Neural progenitor cell (in vitro differentiated cells): ENCODE results near the gene SRRM4. TPM values are rescaled to one million over a fixed set of nuclear protein-coding genes. Genes with fewer than 3 reads are reported as not detected.

Source experiments
- DNase-seq: peaks from one replicate; pipeline ENCODE4 v3.0.0-alpha.2; 2016; ENCODE audit warnings: low spot score
- H2AFZ ChIP-seq: fragments of 200-600 bp; sonication (generic); replicated peaks from 2 replicates; pipeline ENCODE4 v1.6.1; 2016; ENCODE audit warnings: antibody characterized with exemption
- H3F3A ChIP-seq: fragments of 200-600 bp; sonication (generic); 2 replicates; pipeline ENCODE4 v1.6.1; 2016; ENCODE audit warnings: antibody characterized with exemption, low read depth
- H3K27ac ChIP-seq: fragments of 200-600 bp; sonication (generic); 2 replicates; pipeline ENCODE4 v1.5.1; 2016; ENCODE audit warnings: mild to moderate bottlenecking
- H3K27me3 ChIP-seq: fragments of 200-600 bp; sonication (generic); 2 replicates; pipeline ENCODE4 v1.6.1; 2016; ENCODE audit warnings: mild to moderate bottlenecking, moderate library complexity
- H3K36me3 ChIP-seq: fragments of 200-600 bp; sonication (generic); 2 replicates; pipeline ENCODE4 v1.5.1; 2016
- H3K4me1 ChIP-seq: fragments of 200-600 bp; sonication (generic); 2 replicates; pipeline ENCODE4 v1.6.1; 2016; ENCODE audit warnings: mixed run types
- H3K4me2 ChIP-seq: fragments of 200-600 bp; sonication (generic); 2 replicates; pipeline ENCODE4 v1.6.1; 2016
- H3K4me3 ChIP-seq: fragments of 200-600 bp; sonication (generic); 2 replicates; pipeline ENCODE4 v1.5.1; 2016
- H3K79me2 ChIP-seq: fragments of 200-600 bp; sonication (generic); 2 replicates; pipeline ENCODE4 v1.6.1; 2016; ENCODE audit warnings: low read depth
- H3K9ac ChIP-seq: fragments of 200-600 bp; sonication (generic); 2 replicates; pipeline ENCODE4 v1.6.1; 2016
- H3K9me3 ChIP-seq: fragments of 200-600 bp; sonication (generic); 2 replicates; pipeline ENCODE4 v1.5.1; 2016; ENCODE audit warnings: low read depth
- H4K20me1 ChIP-seq: fragments of 200-600 bp; sonication (generic); 2 replicates; pipeline ENCODE4 v1.6.1; 2016; ENCODE audit warnings: low read depth
- H3K27ac Mint-ChIP-seq: 3 replicates; pipeline ENCODE4 v1.8.0; 2021; ENCODE audit warnings: mixed read lengths
- H3K27me3 Mint-ChIP-seq: 2 replicates; pipeline ENCODE4 v1.8.0; 2022; ENCODE audit warnings: low read depth, mild to moderate bottlenecking, inconsistent platforms, moderate library complexity, mixed read lengths; ENCODE audit not compliant: insufficient read depth
- H3K36me3 Mint-ChIP-seq: 3 replicates; pipeline ENCODE4 v1.8.0; 2021; ENCODE audit warnings: mixed read lengths
- H3K4me1 Mint-ChIP-seq: 3 replicates; pipeline ENCODE4 v1.8.0; 2021; ENCODE audit warnings: mixed read lengths
- H3K4me3 Mint-ChIP-seq: 3 replicates; pipeline ENCODE4 v1.8.0; 2021; ENCODE audit warnings: mild to moderate bottlenecking, moderate library complexity, mixed read lengths
- H3K9me3 Mint-ChIP-seq: 3 replicates; pipeline ENCODE4 v1.8.0; 2020; ENCODE audit warnings: mixed read lengths
- EZH2 ChIP-seq: fragments of 200-600 bp; sonication (generic); IDR thresholded peaks from 2 replicates; pipeline ENCODE4 v1.6.1; 2017; ENCODE audit warnings: antibody characterized with exemption, mild to moderate bottlenecking, moderate library complexity
- EZH2phosphoT487 ChIP-seq: fragments of 200-600 bp; sonication (generic); IDR thresholded peaks from 2 replicates; pipeline ENCODE4 v1.6.1; 2017; ENCODE audit warnings: antibody characterized with exemption
- total RNA-seq: library from RNA; depleted of rRNA; stranded (reverse); fragments of >200 nt; gene quantifications from 2 replicates; pipeline ENCODE4 v1.2.3, GENCODE V29; 2015; ENCODE audit warnings: low replicate concordance
- TF ChIP-seq, protein P1 (sequence below): fragments of 200-600 bp; sonication (generic); IDR thresholded peaks from 2 replicates; pipeline ENCODE4 v1.5.1; 2017; ENCODE audit warnings: antibody characterized with exemption, mild to moderate bottlenecking

The SRRM4 gene
- total RNA-seq, 1 donor from 2014 or later, result 0.07 TPM

DNA sequence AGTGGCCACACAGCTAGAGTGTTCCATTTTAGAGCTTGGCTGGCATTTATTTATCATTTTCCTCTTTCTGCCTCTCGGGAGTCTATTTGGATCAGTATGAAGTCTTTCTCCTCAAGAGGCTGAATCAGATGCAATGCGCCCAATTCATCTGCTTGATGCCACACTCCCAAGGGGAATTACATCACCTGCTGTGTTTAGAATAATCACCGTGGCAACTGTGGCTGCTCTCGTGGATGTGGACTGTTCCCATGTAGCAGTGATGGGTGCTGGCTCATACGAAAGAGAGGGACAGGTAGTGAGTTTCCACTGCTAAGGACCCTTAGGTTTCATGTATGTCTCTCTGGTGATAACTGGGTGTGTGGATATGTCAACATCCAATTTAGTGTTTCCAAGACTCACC is 70.7 kb downstream of the SRRM4 start:
- Mint-ChIP-seq H3K27ac (no peak overlapping the region), H3K9me3 (no peaks in the 10 kb centered on the region), H3K4me1 (no peaks in the 10 kb centered on the region), H3K36me3 (no peaks in the 10 kb centered on the region), H3K27me3 (no peaks in the 10 kb centered on the region), H3K4me3 (no peak overlapping the region)
- DNase-seq, result no peak
- Histone ChIP-seq H3K4me2 (no peak overlapping the region), H3K27me3 (no peaks in the 10 kb centered on the region), H3F3A (no peaks in the 10 kb centered on the region), H3K9ac (no peak overlapping the region), H4K20me1 (no peaks in the 10 kb centered on the region), H3K4me3 (no peak overlapping the region), H3K27ac (no peak overlapping the region), H3K79me2 (no peaks in the 10 kb centered on the region), H3K36me3 (no peaks in the 10 kb centered on the region), H3K4me1 (no peaks in the 10 kb centered on the region), H3K9me3 (no peaks in the 10 kb centered on the region), H2AFZ (no peak overlapping the region)
- TF ChIP-seq, protein P1, sequence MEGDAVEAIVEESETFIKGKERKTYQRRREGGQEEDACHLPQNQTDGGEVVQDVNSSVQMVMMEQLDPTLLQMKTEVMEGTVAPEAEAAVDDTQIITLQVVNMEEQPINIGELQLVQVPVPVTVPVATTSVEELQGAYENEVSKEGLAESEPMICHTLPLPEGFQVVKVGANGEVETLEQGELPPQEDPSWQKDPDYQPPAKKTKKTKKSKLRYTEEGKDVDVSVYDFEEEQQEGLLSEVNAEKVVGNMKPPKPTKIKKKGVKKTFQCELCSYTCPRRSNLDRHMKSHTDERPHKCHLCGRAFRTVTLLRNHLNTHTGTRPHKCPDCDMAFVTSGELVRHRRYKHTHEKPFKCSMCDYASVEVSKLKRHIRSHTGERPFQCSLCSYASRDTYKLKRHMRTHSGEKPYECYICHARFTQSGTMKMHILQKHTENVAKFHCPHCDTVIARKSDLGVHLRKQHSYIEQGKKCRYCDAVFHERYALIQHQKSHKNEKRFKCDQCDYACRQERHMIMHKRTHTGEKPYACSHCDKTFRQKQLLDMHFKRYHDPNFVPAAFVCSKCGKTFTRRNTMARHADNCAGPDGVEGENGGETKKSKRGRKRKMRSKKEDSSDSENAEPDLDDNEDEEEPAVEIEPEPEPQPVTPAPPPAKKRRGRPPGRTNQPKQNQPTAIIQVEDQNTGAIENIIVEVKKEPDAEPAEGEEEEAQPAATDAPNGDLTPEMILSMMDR, result no peak
- TF ChIP-seq EZH2phosphoT487 (no peak), EZH2 (no peak)

DNA sequence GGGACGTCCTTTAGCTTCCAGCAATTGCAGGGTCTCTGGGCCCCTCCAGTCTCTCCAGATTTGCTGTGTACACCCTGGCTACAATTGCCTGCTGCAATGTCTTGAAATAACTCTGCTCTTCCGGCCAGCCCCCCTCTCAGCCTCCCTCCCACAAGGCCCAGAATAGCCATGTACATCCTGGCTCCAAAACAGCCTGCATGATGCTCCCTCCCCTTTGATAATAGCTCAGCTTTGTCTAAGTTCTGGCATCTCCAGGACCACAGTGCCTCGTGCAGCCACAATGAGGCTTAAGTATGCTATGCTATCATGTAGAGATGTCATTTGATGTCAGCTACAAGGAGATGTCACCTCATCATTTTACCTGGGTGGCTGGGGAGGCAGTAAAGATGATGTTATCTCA is 74.6 kb downstream of the SRRM4 start:
- H3K4me1 ChIP-seq, result no peaks in the 10 kb centered on the region
- no peaks in the 10 kb centered on the region for H3K79me2 ChIP-seq
- H3K9ac ChIP-seq, result no peak overlapping the region
- peaks cover 7% of the 10 kb centered on the region for H4K20me1 ChIP-seq
- peaks cover 8% of the 10 kb centered on the region for H3K27me3 Mint-ChIP-seq
- TF ChIP-seq EZH2, result no peak
- no peak for TF ChIP-seq EZH2phosphoT487
- TF ChIP-seq, protein P1, result no peak
- no peak overlapping the region for H3K27ac ChIP-seq
- no peaks in the 10 kb centered on the region for H3K36me3 Mint-ChIP-seq
- no peaks in the 10 kb centered on the region for H3F3A ChIP-seq
- H3K27ac Mint-ChIP-seq, result no peak overlapping the region
- no peak overlapping the region for H3K4me3 ChIP-seq
- no peak for DNase-seq
- H3K9me3 Mint-ChIP-seq, result no peaks in the 10 kb centered on the region
- H3K4me3 Mint-ChIP-seq, result no peak overlapping the region
- H3K36me3 ChIP-seq, result no peaks in the 10 kb centered on the region
- H3K27me3 ChIP-seq, result no peaks in the 10 kb centered on the region
- H2AFZ ChIP-seq, result no peak overlapping the region
- H3K4me1 Mint-ChIP-seq, result no peaks in the 10 kb centered on the region
- H3K4me2 ChIP-seq, result no peak overlapping the region
- no peaks in the 10 kb centered on the region for H3K9me3 ChIP-seq

DNA sequence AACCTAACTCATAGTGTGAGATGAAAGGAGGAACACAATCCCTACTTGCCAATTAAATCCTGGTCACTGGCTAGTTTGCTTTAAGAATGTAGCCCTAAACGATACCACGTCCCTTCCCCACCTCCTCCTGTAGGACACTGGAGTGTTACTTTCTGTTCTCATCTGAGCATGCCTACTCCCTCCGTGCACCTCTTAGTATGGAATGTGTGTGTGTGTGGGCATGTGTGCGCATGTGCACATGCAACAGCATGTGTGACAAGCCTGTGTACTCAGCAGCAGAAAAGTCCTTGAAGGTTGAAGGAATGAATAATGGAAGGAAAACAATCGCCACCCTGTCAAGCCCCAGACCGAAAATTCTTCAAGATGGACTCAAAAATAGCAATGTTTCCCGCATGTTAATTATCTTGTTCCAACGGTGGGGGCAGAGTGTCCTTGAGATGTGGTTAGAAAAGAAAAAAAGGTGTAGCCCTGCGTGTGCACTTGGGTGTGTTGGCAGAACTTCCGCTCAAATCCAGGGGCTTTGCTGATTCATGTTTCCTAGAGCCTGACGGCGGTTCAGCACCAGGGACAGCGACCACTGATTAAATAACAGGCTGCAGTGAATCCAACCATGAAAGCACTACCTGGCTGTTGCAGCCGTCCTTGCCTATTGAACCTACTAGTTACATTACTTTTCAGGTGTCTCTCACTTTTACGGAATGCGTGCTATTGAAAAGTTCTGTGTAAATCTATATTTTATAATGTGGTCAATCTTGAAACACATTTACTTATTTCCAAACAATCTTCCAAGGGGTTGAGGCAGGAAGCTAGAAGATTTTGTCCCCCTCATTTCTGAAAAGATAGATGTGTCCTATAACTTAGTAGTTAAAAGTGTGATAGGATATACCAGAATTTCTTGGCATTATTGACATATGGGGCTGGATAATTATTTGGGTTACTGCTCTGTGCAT is 79.8 kb downstream of the SRRM4 start:
- Histone ChIP-seq H2AFZ (no peak overlapping the region), H3K4me3 (no peak overlapping the region), H3K4me2 (no peak overlapping the region), H4K20me1 (peaks cover 13% of the 10 kb centered on the region), H3K79me2 (no peaks in the 10 kb centered on the region), H3K27ac (no peak overlapping the region), H3K36me3 (no peaks in the 10 kb centered on the region), H3K9me3 (no peaks in the 10 kb centered on the region), H3K27me3 (no peaks in the 10 kb centered on the region), H3K4me1 (no peaks in the 10 kb centered on the region), H3F3A (no peaks in the 10 kb centered on the region), H3K9ac (no peak overlapping the region)
- Mint-ChIP-seq H3K4me1 (peaks cover 2% of the 10 kb centered on the region), H3K36me3 (no peaks in the 10 kb centered on the region), H3K9me3 (no peaks in the 10 kb centered on the region), H3K4me3 (no peak overlapping the region), H3K27me3 (peaks cover 13% of the 10 kb centered on the region), H3K27ac (no peak overlapping the region)
- TF ChIP-seq EZH2phosphoT487 (no peak), EZH2 (no peak)
- TF ChIP-seq, protein P1, result no peak
- DNase-seq, result peak; percentile 89
